Smooth muscle cell (in vitro differentiated cells): Measurements from ENCODE around the gene IGF2R. TPM values are rescaled to one million over a fixed set of nuclear protein-coding genes. Genes with fewer than 3 reads are reported as not detected.

ENCODE experiments used
- DNase-seq: peaks from one replicate; lab custom pipeline; 2025; ENCODE audit not compliant: unreplicated experiment; lab: John Stamatoyannopoulos, UW
- H2AFZ ChIP-seq: fragments of 200-600 bp; sonication (generic); 2 replicates; pipeline ENCODE4 v1.6.0; 2016; ENCODE audit warnings: antibody characterized with exemption, low read depth, mild to moderate bottlenecking
- H3F3A ChIP-seq: fragments of 200-600 bp; sonication (generic); 2 replicates; pipeline ENCODE4 v1.6.0; 2017; ENCODE audit warnings: antibody characterized with exemption, low read depth
- H3K27ac ChIP-seq: fragments of 200-600 bp; sonication (generic); 2 replicates; pipeline ENCODE4 v1.5.1; 2016; ENCODE audit warnings: low read depth, mild to moderate bottlenecking
- H3K27me3 ChIP-seq: fragments of 200-600 bp; sonication (generic); 2 replicates; pipeline ENCODE4 v1.6.1; 2016; ENCODE audit warnings: low read depth, mild to moderate bottlenecking
- H3K36me3 ChIP-seq: fragments of 200-600 bp; sonication (generic); 2 replicates; pipeline ENCODE4 v1.5.1; 2016; ENCODE audit warnings: low read depth
- H3K4me1 ChIP-seq: fragments of 200-600 bp; sonication (generic); 2 replicates; pipeline ENCODE4 v1.5.1; 2016; ENCODE audit warnings: low read depth
- H3K4me2 ChIP-seq: fragments of 200-600 bp; sonication (generic); 2 replicates; pipeline ENCODE4 v1.6.0; 2016; ENCODE audit warnings: mild to moderate bottlenecking
- H3K4me3 ChIP-seq: fragments of 200-600 bp; sonication (generic); 2 replicates; pipeline ENCODE4 v1.5.1; 2016; ENCODE audit warnings: mild to moderate bottlenecking
- H3K79me2 ChIP-seq: fragments of 200-600 bp; sonication (generic); 2 replicates; pipeline ENCODE4 v1.6.0; 2016; ENCODE audit warnings: low read depth, mild to moderate bottlenecking
- H3K9ac ChIP-seq: fragments of 200-600 bp; sonication (generic); 2 replicates; pipeline ENCODE4 v1.6.0; 2016; ENCODE audit warnings: low read depth
- H3K9me3 ChIP-seq: fragments of 200-600 bp; sonication (generic); replicated peaks from 2 replicates; pipeline ENCODE4 v1.5.1; 2016; ENCODE audit warnings: low read depth
- H4K20me1 ChIP-seq: fragments of 200-600 bp; sonication (generic); 2 replicates; pipeline ENCODE4 v1.6.0; 2016; ENCODE audit warnings: low read depth
- CTCF ChIP-seq: fragments of 200-600 bp; sonication (generic); IDR thresholded peaks from 2 replicates; pipeline ENCODE4 v1.5.1; 2017; ENCODE audit warnings: borderline replicate concordance, mild to moderate bottlenecking, antibody characterized with exemption; ENCODE audit not compliant: insufficient read depth, poor library complexity, severe bottlenecking
- WGBS: methylation state at CpG from one replicate; pipeline ENCODE4 v1.1.7; 2016; ENCODE audit warnings: low lambda C conversion rate; 5-methylcytosine and 5-hydroxymethylcytosine counted together
- polyA plus RNA-seq: library from polyadenylated mRNA; unstranded; fragments of >200 nt; fragmentation: Nextera tagmentation; extraction: Ambion mirVana; gene quantifications from 2 replicates; pipeline ENCODE4 v1.2.1, GENCODE V29; 2016
- total RNA-seq: library from RNA; depleted of rRNA; stranded (reverse); fragments of >200 nt; gene quantifications from 2 replicates; pipeline ENCODE4 v1.2.3, GENCODE V29; 2014

Gene IGF2R
- total and polyA plus RNA-seq, 2 experiments from 2014 or later: 44.7 to 77.4 TPM

DNA sequence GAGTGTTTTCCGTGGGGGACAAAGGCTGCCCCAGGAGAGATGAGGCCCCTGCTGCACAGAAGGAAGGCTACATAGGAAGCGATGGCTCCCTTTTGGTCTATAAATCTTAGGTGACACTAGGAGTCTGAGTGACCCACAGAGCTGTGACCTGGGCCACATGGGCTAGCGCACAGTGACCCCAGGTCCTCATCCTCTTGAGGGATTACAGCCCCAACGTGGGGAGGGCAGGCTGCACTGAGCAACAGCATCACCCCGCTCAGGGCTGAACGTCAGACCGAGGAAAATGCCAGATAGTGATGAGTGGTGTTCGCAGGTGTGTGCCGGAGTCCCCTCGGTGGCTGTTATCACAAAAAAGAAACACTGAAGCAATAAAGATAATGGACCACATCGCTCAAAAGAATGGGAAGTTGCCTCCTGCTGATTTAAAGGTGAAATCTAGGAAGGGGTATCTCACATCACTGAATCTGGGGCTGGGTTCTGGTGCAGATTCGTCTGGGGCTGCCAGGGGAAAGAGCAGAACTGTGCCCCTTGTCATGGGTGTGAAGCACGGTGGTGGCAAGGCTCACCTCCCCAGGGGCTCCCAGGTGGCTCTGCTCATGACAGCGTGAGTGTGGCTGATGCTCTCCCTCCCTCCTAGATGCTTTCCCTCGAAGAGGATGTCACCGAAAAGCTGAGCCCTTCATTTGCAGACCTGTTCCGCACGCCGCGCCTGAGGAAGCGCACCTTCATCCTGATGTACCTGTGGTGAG is 167.2 kb downstream of the IGF2R start:
- no peak overlapping the region for H2AFZ ChIP-seq
- no peak overlapping the region for H3K27ac ChIP-seq
- peaks cover 4% of the 10 kb centered on the region for H3K4me1 ChIP-seq
- no peaks in the 10 kb centered on the region for H3K79me2 ChIP-seq
- no peaks in the 10 kb centered on the region for H4K20me1 ChIP-seq
- H3K4me3 ChIP-seq: no peak overlapping the region
- DNase-seq: no peak
- no peak overlapping the region for H3K9ac ChIP-seq
- no peaks in the 10 kb centered on the region for H3K9me3 ChIP-seq
- peaks cover 12% of the 10 kb centered on the region for H3F3A ChIP-seq
- no peaks in the 10 kb centered on the region for H3K27me3 ChIP-seq
- no peak overlapping the region for H3K4me2 ChIP-seq
- TF ChIP-seq CTCF: no peak
- H3K36me3 ChIP-seq: no peaks in the 10 kb centered on the region
- 89% methylated on average over 21 of the region's 21 CpGs for WGBS

GRCh38 chr6:160137130-160137988 is 168.5 kb downstream of the IGF2R start:
- no peak for DNase-seq
- Histone ChIP-seq H4K20me1 (no peaks in the 10 kb centered on the region), H3K4me1 (peaks cover 4% of the 10 kb centered on the region), H3F3A (peaks cover 12% of the 10 kb centered on the region), H3K36me3 (no peaks in the 10 kb centered on the region), H3K27ac (no peak overlapping the region), H3K9ac (no peak overlapping the region), H3K4me3 (no peak overlapping the region), H3K9me3 (no peaks in the 10 kb centered on the region), H3K4me2 (no peak overlapping the region), H2AFZ (no peak overlapping the region), H3K79me2 (no peaks in the 10 kb centered on the region), H3K27me3 (no peaks in the 10 kb centered on the region)
- no peak for TF ChIP-seq CTCF
- WGBS: 95% methylated on average over 12 of the region's 12 CpGs

GRCh38 chr6:160137989-160138835 is 169.3 kb downstream of the IGF2R start:
- no peaks in the 10 kb centered on the region for H3K27me3 ChIP-seq
- DNase-seq: peak; percentile 7
- no peaks in the 10 kb centered on the region for H4K20me1 ChIP-seq
- WGBS: 49% methylated on average over 8 of the region's 8 CpGs
- H3K9me3 ChIP-seq: no peaks in the 10 kb centered on the region
- peak overlapping the region; percentile 63 for H3K27ac ChIP-seq
- no peak overlapping the region for H3K4me3 ChIP-seq
- peak; percentile 78 for TF ChIP-seq CTCF
- H3F3A ChIP-seq: peaks cover 12% of the 10 kb centered on the region
- H3K4me1 ChIP-seq: no peaks in the 10 kb centered on the region
- peak overlapping the region; percentile 42 for H3K4me2 ChIP-seq
- H2AFZ ChIP-seq: no peak overlapping the region
- no peaks in the 10 kb centered on the region for H3K36me3 ChIP-seq
- no peaks in the 10 kb centered on the region for H3K79me2 ChIP-seq
- no peak overlapping the region for H3K9ac ChIP-seq
